ENCODE results near the gene HYAL3. TPM values are rescaled to one million over a fixed set of nuclear protein-coding genes. Genes with fewer than 3 reads are reported as not detected.

HYAL3 gene
- total RNA-seq, 2 experiments from 2014 or later: 3.0 to 3.2 TPM

DNA sequence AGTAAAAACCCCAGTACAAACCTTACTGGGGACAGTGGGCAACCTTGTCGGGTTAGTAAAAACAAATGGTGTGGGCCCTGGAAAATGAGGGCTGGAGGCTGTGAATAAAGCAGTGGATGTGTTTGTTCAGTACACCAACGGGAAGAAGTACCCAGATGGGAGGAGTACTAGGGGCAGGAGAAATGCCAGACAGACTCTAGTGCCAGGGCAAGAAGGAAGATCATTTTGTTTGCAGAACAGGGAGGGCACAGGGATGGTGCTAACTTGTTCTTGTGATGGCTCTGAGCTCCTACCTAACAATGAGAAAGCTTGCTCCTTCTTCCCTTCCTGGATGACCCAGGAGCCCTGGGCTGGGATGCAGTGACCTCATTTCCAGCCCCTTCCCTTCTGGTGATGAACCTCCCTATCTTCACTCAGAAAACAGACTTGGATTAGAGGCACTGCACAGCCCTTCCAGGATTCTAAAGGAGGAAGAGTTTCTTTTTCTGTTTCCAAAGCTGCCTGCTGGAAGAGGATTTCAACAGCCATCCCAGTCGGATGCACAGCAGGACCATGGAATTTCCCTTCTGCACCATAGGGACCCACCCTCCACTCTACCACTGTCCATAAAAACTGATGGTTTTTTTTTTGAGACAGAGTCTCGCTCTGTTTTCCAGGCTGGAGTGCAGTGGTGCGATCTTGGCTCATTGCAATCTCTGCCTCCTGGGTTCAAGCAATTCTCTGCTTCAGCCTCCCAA is 35.3 kb upstream of the HYAL3 start:
- ATAC-seq (ENCODE audit: poor library complexity) (no peak), DNase-seq (no peak)
- H3K27me3 ChIP-seq (ENCODE audit: control insufficient read depth in 1 of 2, insufficient read depth in 2 of 2, low read length in 2 of 2): no peaks in the 10 kb centered on the region
- no peaks in the 10 kb centered on the region for H3K9me3 ChIP-seq (ENCODE audit: control insufficient read depth in 1 of 2, insufficient read depth in 1 of 2, low read length in 2 of 2)
- H3K4me3 ChIP-seq (ENCODE audit: low read length): peak overlapping the region; percentile 3
- peaks cover 62% of the 10 kb centered on the region for H3K4me1 ChIP-seq (ENCODE audit: insufficient read depth, low read length)
- no peak for TF ChIP-seq CTCF (IDR thresholded peaks at IDR 0.05)
- H3K27ac ChIP-seq (ENCODE audit: low read depth in 1 of 2, low read length in 2 of 2): peak overlapping the region; percentile 44 to 56
- H3K9me3 Mint-ChIP-seq: no peaks in the 10 kb centered on the region
- peak overlapping the region; percentile 95 for H3K27ac Mint-ChIP-seq
- intact Hi-C loops (cut with DNase I, micrococcal nuclease): loop anchor here (5.0 kb wide), 2 partner anchors 37 to 97 kb away; partner anchors contain the start of genes GNAI2 (in 1 of the 2), HYAL3 (in 1 of the 2) and NAA80 (in 1 of the 2)
- peaks cover 56% of the 10 kb centered on the region for H3K36me3 Mint-ChIP-seq (ENCODE audit: low read depth)
- H3K27me3 Mint-ChIP-seq: no peaks in the 10 kb centered on the region
- CTCF ChIA-PET: interaction anchor here (0.7 to 1.4 kb wide), 3 partner anchors 12 to 13 kb away, joined by 4 read pairs; no protein-coding TSS in a partner anchor
- H3K36me3 ChIP-seq (ENCODE audit: insufficient read depth, low read length): peaks cover 36% of the 10 kb centered on the region
- POLR2A ChIA-PET: interaction anchor here (1.2 to 2.9 kb wide), 2 partner anchors 35 to 42 kb away, joined by 4 to 11 read pairs; partner anchors contain the start of genes HYAL3, IFRD2 and NAA80
- peak overlapping the region; percentile 63 for H3K4me3 Mint-ChIP-seq
- H3K4me1 Mint-ChIP-seq (ENCODE audit: low read depth): peaks cover 56% of the 10 kb centered on the region

GRCh38 chr3:50333744-50334328 is 34.6 kb upstream of the HYAL3 start:
- intact Hi-C loops (cut with DNase I, micrococcal nuclease): no loop called here
- no peak for TF ChIP-seq CTCF (IDR thresholded peaks at IDR 0.05)
- Mint-ChIP-seq H3K4me3 (peak overlapping the region; percentile 63), H3K27ac (peak overlapping the region; percentile 95), H3K27me3 (no peaks in the 10 kb centered on the region), H3K4me1 (ENCODE audit: low read depth) (peaks cover 49% of the 10 kb centered on the region), H3K9me3 (no peaks in the 10 kb centered on the region), H3K36me3 (ENCODE audit: low read depth) (peaks cover 56% of the 10 kb centered on the region)
- Histone ChIP-seq H3K36me3 (ENCODE audit: insufficient read depth, low read length) (peaks cover 39% of the 10 kb centered on the region), H3K9me3 (ENCODE audit: control insufficient read depth in 1 of 2, insufficient read depth in 1 of 2, low read length in 2 of 2) (no peaks in the 10 kb centered on the region), H3K27ac (ENCODE audit: low read depth in 1 of 2, low read length in 2 of 2) (peak overlapping the region; percentile 44 to 56), H3K27me3 (ENCODE audit: control insufficient read depth in 1 of 2, insufficient read depth in 2 of 2, low read length in 2 of 2) (no peaks in the 10 kb centered on the region), H3K4me3 (ENCODE audit: low read length) (peak overlapping the region; percentile 3), H3K4me1 (ENCODE audit: insufficient read depth, low read length) (peaks cover 55% of the 10 kb centered on the region)
- POLR2A ChIA-PET: interaction anchor here (1.2 to 2.9 kb wide), 2 partner anchors 35 to 41 kb away, joined by 4 to 11 read pairs; partner anchors contain the start of genes HYAL3, IFRD2 and NAA80
- DNase-seq: peak in 3 of 14 experiments; percentile 56 to 70 (median 61)
- CTCF ChIA-PET: interaction anchor here (0.7 to 1.4 kb wide), 2 partner anchors 12 to 13 kb away, joined by 4 read pairs; no protein-coding TSS in a partner anchor
- no peak for ATAC-seq (ENCODE audit: poor library complexity)

- TF ChIP-seq CTCF (IDR thresholded peaks at IDR 0.05): no peak
- Mint-ChIP-seq H3K27ac (peak overlapping the region; percentile 24), H3K4me3 (no peak overlapping the region), H3K9me3 (no peaks in the 10 kb centered on the region), H3K27me3 (no peaks in the 10 kb centered on the region), H3K4me1 (ENCODE audit: low read depth) (peaks cover 45% of the 10 kb centered on the region), H3K36me3 (ENCODE audit: low read depth) (peaks cover 52% of the 10 kb centered on the region)
- intact Hi-C loops (cut with DNase I, micrococcal nuclease): no loop called here
- Histone ChIP-seq H3K36me3 (ENCODE audit: insufficient read depth, low read length) (peaks cover 39% of the 10 kb centered on the region), H3K9me3 (ENCODE audit: control insufficient read depth in 1 of 2, insufficient read depth in 1 of 2, low read length in 2 of 2) (no peaks in the 10 kb centered on the region), H3K4me1 (ENCODE audit: insufficient read depth, low read length) (peaks cover 56% of the 10 kb centered on the region), H3K27ac (ENCODE audit: low read depth in 1 of 2, low read length in 2 of 2) (no peak overlapping the region), H3K4me3 (ENCODE audit: low read length) (no peak overlapping the region), H3K27me3 (ENCODE audit: control insufficient read depth in 1 of 2, insufficient read depth in 2 of 2, low read length in 2 of 2) (no peaks in the 10 kb centered on the region)
- CTCF ChIA-PET: no interaction called here
- no peak for DNase-seq
- no peak for ATAC-seq (ENCODE audit: poor library complexity)
- POLR2A ChIA-PET: interaction anchor here (1.3 kb wide), 1 partner anchor 19 kb away, joined by 4 read pairs; the partner anchor contains the start of genes CYB561D2 and NPRL2
These were observed 32.2 kb upstream of the HYAL3 start for GRCh38 chr3:50331364-50331907.
